B cell (primary cell): ENCODE results near the gene PIK3R4.

Experiments
- CTCF ChIP-seq: fragments of 200-600 bp; IDR thresholded peaks from one replicate; pipeline ENCODE4 v1.8.0; 2022; ENCODE audit warnings: antibody characterized with exemption, mild to moderate bottlenecking
- EZH2 ChIP-seq: IDR thresholded peaks from 2 replicates; pipeline ENCODE4 v1.6.1; 2012; ENCODE audit warnings: borderline replicate concordance, low read depth, mild to moderate bottlenecking, moderate library complexity, low read length; ENCODE audit not compliant: insufficient read depth, poor library complexity, severe bottlenecking

DNA sequence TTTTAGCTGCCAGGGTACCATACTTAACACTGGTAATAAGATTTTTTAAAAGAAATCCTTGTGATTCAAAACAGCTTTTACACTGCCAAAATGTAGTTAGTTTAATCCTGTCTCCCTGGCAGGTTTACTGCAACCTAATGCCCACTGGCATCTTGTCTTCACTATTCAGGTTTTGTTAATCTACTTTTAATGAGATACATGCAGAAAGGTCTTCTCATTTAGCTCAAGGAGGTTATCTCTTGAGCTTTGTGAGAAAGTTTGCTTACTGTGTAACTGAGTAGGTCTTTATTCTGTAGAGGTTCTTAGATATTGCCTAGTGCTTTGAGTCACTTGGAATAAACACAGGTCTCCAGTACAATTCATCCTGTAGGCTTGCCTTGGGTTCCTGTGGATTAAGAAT, 110.7 kb downstream of the PIK3R4 start:
- TF ChIP-seq CTCF (no peak), EZH2 (no peak)
